Cerebellar nuclear complex (tissue), 1 donor: ENCODE measurements around the gene VMP1.
"Not testable (repeated sequence)": the region's sequence is repeated elsewhere in the genome, so short reads cannot be mapped to it uniquely, and the experiment has no call there.

ENCODE experiments used
- DNase-seq, 2 experiments: peaks; one replicate each; lab custom pipeline; 2025; lab: John Stamatoyannopoulos, UW

VMP1 gene

GRCh38 chr17:59863616-59864015, 156.2 kb downstream of the VMP1 start:
- DNase-seq, result no peak

- no peak for DNase-seq
These were observed 162.4 kb downstream of the VMP1 start for GRCh38 chr17:59869941-59870218.

- DNase-seq, result no peak
These were observed 163.0 kb downstream of the VMP1 start for GRCh38 chr17:59870482-59870881.

- no peak for DNase-seq
These were observed 164.9 kb downstream of the VMP1 start for GRCh38 chr17:59872351-59872750.

GRCh38 chr17:59873414-59873813, 166.0 kb downstream of the VMP1 start:
- DNase-seq, result not testable (repeated sequence)

GRCh38 chr17:59874376-59874775, 166.9 kb downstream of the VMP1 start:
- no peak for DNase-seq

GRCh38 chr17:59876107-59876506, 168.7 kb downstream of the VMP1 start:
- DNase-seq, result no peak

- DNase-seq, result no peak
These were observed 170.5 kb downstream of the VMP1 start for GRCh38 chr17:59877965-59878364.

- no peak for DNase-seq
These were observed 171.2 kb downstream of the VMP1 start for GRCh38 chr17:59878624-59879023.

GRCh38 chr17:59884861-59885260, 177.4 kb downstream of the VMP1 start:
- DNase-seq, result no peak

- no peak for DNase-seq
These were observed 180.8 kb downstream of the VMP1 start for GRCh38 chr17:59888145-59888750.

- DNase-seq, result no peak
These were observed 183.3 kb downstream of the VMP1 start for GRCh38 chr17:59890720-59891119.
